Stomach (tissue), 9 donors: Measurements from ENCODE around the gene DPYSL3. TPM values are rescaled to one million over a fixed set of nuclear protein-coding genes. Genes with fewer than 3 reads are reported as not detected.

Experiments
- DNase-seq, 2 donors: peaks; one replicate each; pipeline versions ENCODE4 v3.0.0 to v3.0.0-alpha.2; 2013 to 2019
- H3K27ac ChIP-seq, 5 donors: fragments of 200-600 bp in 4 of 5; sonication (generic) in 4 of 5; one replicate each; pipeline ENCODE4 v1.5.1; 2013 to 2019; ENCODE audit warnings: mild to moderate bottlenecking in 1 of 5, moderate library complexity in 1 of 5
- H3K27me3 ChIP-seq, 3 donors: fragments of 200-600 bp; sonication (generic); one replicate each; pipeline ENCODE4 v1.5.1; 2017 to 2019; ENCODE audit warnings: mixed run types in 1 of 3
- H3K36me3 ChIP-seq, 4 donors: fragments of 200-600 bp; sonication (generic); 1 replicate in 3 of 4; 2 replicates in 1 of 4; pipeline ENCODE4 v1.5.1; 2016 to 2019
- H3K4me1 ChIP-seq, 4 donors: fragments of 200-600 bp; sonication (generic); one replicate each; pipeline ENCODE4 v1.5.1; 2016 to 2019
- H3K4me3 ChIP-seq, 4 donors: fragments of 200-600 bp; sonication (generic) in 3 of 4; one replicate each; pipeline ENCODE4 v1.5.1; 2016 to 2019; ENCODE audit warnings: mild to moderate bottlenecking in 1 of 4
- H3K9me3 ChIP-seq, 4 donors: fragments of 200-600 bp; sonication (generic); one replicate each; pipeline ENCODE4 v1.5.1; 2016 to 2019
- EP300 ChIP-seq: sonication (generic); formaldehyde crosslinking; IDR thresholded peaks from one replicate; pipeline ENCODE4 v1.6.1; 2017; ENCODE audit warnings: antibody characterized with exemption
- POLR2A ChIP-seq, 4 donors: fragments of 450-650 bp; IDR thresholded peaks; one replicate each; pipeline ENCODE4 v1.6.1; 2016; ENCODE audit warnings: antibody characterized with exemption in 4 of 4, control low read depth in 2 of 4, mild to moderate bottlenecking in 1 of 4, moderate library complexity in 1 of 4
- POLR2AphosphoS5 ChIP-seq, 3 donors: sonication (generic); formaldehyde crosslinking; IDR thresholded peaks; one replicate each; pipeline ENCODE4 v1.6.1; 2016; ENCODE audit warnings: antibody characterized with exemption in 3 of 3
- WGBS, 5 donors: extraction: QIAGEN DNeasy Blood & Tissue Kit in 3 of 5; methylation state at CpG; one replicate each; pipeline versions ENCODE4 v1.1.5 to v1.1.7; 2013 to 2018; 5-methylcytosine and 5-hydroxymethylcytosine counted together
- intact Hi-C: fragments of 100-400 bp; cut with DNase I; formaldehyde crosslinking; loops from one replicate; pipeline ENCODE4 v1.15.1; 2023; ENCODE audit warnings: low total_unique reads
- polyA plus RNA-seq, 3 donors: library from polyadenylated mRNA; stranded (reverse); fragments of 200-250 nt; gene quantifications; one replicate each; pipeline ENCODE4 v1.2.3, GENCODE V29; 2013
- total RNA-seq, 5 donors: library from RNA; depleted of rRNA; stranded (reverse); fragments of >200 nt; gene quantifications; one replicate each; pipeline versions ENCODE4 v1.1.0 to v1.2.3, GENCODE V29; 2014 to 2016
- TF ChIP-seq, protein P1 (sequence below), 7 experiments: fragments of 450-650 bp in 4 of 7; fragments of 200-600 bp in 3 of 7; sonication (generic) in 3 of 7; IDR thresholded peaks; one replicate each; pipeline ENCODE4 v1.5.1; 2016 to 2019; ENCODE audit warnings: antibody characterized with exemption in 7 of 7, control low read depth in 2 of 7, mild to moderate bottlenecking in 1 of 7
- donor health status: healthy with polysubstance abuse.
- donor health status: Bipolar disorder and iron deficiency.
- donor health status: healthy.

The DPYSL3 gene
- total and polyA plus RNA-seq, 8 donors, result 15.0 to 144 (median 38.0) TPM

GRCh38 chr5:147472664-147473475 is 37.0 kb downstream of the DPYSL3 start:
- peak overlapping the region in 1 of 5 donors; percentile 39 for H3K27ac ChIP-seq
- TF ChIP-seq POLR2AphosphoS5 (IDR thresholded peaks at IDR 0.05) (no peak), EP300 (no peak), POLR2A (IDR thresholded peaks at IDR 0.05) (no peak)
- TF ChIP-seq, protein P1, sequence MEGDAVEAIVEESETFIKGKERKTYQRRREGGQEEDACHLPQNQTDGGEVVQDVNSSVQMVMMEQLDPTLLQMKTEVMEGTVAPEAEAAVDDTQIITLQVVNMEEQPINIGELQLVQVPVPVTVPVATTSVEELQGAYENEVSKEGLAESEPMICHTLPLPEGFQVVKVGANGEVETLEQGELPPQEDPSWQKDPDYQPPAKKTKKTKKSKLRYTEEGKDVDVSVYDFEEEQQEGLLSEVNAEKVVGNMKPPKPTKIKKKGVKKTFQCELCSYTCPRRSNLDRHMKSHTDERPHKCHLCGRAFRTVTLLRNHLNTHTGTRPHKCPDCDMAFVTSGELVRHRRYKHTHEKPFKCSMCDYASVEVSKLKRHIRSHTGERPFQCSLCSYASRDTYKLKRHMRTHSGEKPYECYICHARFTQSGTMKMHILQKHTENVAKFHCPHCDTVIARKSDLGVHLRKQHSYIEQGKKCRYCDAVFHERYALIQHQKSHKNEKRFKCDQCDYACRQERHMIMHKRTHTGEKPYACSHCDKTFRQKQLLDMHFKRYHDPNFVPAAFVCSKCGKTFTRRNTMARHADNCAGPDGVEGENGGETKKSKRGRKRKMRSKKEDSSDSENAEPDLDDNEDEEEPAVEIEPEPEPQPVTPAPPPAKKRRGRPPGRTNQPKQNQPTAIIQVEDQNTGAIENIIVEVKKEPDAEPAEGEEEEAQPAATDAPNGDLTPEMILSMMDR (IDR thresholded peaks at IDR 0.05), result no peak
- intact Hi-C loops, result no loop called here
- peak in 1 of 2 donors; percentile 77 for DNase-seq
- no peaks in the 10 kb centered on the region for H3K36me3 ChIP-seq
- no peaks in the 10 kb centered on the region for H3K9me3 ChIP-seq
- peaks cover 0 to under 1% (median 0%) of the 10 kb centered on the region in 4 donors for H3K4me1 ChIP-seq
- H3K27me3 ChIP-seq, result no peaks in the 10 kb centered on the region
- no peak overlapping the region for H3K4me3 ChIP-seq
- 47 to 67% (median 57%) methylated on average over 4 of the region's 4 CpGs for WGBS, 5 donors

GRCh38 chr5:147467973-147468508 is 41.8 kb downstream of the DPYSL3 start:
- H3K4me3 ChIP-seq, result no peak overlapping the region
- no peak for DNase-seq
- H3K27me3 ChIP-seq, result no peaks in the 10 kb centered on the region
- no peak overlapping the region for H3K27ac ChIP-seq
- TF ChIP-seq, protein P1 (IDR thresholded peaks at IDR 0.05), result no peak
- no peak for TF ChIP-seq POLR2A (IDR thresholded peaks at IDR 0.05)
- H3K9me3 ChIP-seq, result no peaks in the 10 kb centered on the region
- H3K36me3 ChIP-seq, result no peaks in the 10 kb centered on the region
- 44 to 84% (median 69%) methylated on average over 1 of the region's 1 CpG for WGBS, 5 donors
- intact Hi-C loops, result no loop called here
- peaks cover 0 to 16% (median 0%) of the 10 kb centered on the region in 4 donors for H3K4me1 ChIP-seq

DNA sequence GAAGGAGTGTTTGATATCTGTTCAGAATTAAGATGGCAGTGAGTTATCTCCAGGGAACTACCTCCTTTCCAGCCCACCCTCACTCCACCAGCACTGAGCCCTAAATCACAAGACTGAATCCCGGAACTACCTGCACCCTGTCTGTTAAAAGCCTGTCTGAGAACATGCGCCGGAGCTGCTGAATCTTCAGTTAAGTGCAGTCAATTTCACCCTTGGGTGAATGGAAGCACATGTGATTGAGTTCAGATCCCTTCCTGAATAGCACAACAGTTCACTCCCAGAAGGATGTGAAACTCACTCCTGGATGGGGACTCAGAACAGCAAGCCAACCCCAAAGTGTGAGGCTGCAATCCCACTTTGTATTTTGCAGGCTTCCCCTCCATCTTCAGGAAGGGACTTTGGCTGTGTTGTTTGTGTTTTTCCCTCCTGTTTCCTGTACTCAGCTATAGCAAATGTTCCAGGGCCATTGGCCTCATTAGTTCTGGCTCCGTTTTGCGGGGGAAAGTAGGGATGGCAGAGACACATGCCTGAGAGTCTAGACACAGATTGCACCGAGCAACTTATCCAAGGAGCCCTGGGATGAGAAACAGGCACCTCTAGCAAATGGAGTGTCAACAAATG is 43.4 kb downstream of the DPYSL3 start:
- peak in 1 of 2 donors; percentile 57 for DNase-seq
- Histone ChIP-seq H3K27me3 (no peaks in the 10 kb centered on the region), H3K27ac (no peak overlapping the region), H3K9me3 (no peaks in the 10 kb centered on the region), H3K4me1 (peaks cover 0 to 16% (median 0%) of the 10 kb centered on the region in 4 donors), H3K4me3 (no peak overlapping the region), H3K36me3 (no peaks in the 10 kb centered on the region)
- TF ChIP-seq POLR2A (IDR thresholded peaks at IDR 0.05) (no peak), POLR2AphosphoS5 (IDR thresholded peaks at IDR 0.05) (no peak), EP300 (no peak)
- TF ChIP-seq, protein P1 (IDR thresholded peaks at IDR 0.05), result no peak
- intact Hi-C loops, result no loop called here
- 63 to 80% (median 73%) methylated on average over 6 of the region's 6 CpGs for WGBS, 5 donors

- no peak overlapping the region for H3K4me3 ChIP-seq
- 56 to 87% (median 78%) methylated on average over 3 of the region's 3 CpGs for WGBS, 5 donors
- H3K27me3 ChIP-seq, result no peaks in the 10 kb centered on the region
- TF ChIP-seq EP300 (no peak), POLR2A (IDR thresholded peaks at IDR 0.05) (no peak), POLR2AphosphoS5 (IDR thresholded peaks at IDR 0.05) (no peak)
- TF ChIP-seq, protein P1 (IDR thresholded peaks at IDR 0.05), result no peak
- DNase-seq, result no peak
- intact Hi-C loops, result no loop called here
- no peaks in the 10 kb centered on the region for H3K9me3 ChIP-seq
- peaks cover 0 to 16% (median 0%) of the 10 kb centered on the region in 4 donors for H3K4me1 ChIP-seq
- H3K36me3 ChIP-seq, result no peaks in the 10 kb centered on the region
- H3K27ac ChIP-seq, result no peak overlapping the region
Observed at GRCh38 chr5:147465747-147466146, 44.1 kb downstream of the DPYSL3 start.
